ENCODE results near the gene GABBR2. TPM values are rescaled to one million over a fixed set of nuclear protein-coding genes. Genes with fewer than 3 reads are reported as not detected.

Gene GABBR2
- total RNA-seq (2014; rRNA removed; shearing (Covaris generic)) = not detected in 2 replicates

GRCh38 chr9:98708933-98709911, at the start of gene GABBR2:
Gene GABBR2 (minus strand): TSS chr9:98708935. CDS start chr9:98708737, 198 bp downstream.
- no peak for DNase-seq (ENCODE audit: low read depth)

- DNase-seq (ENCODE audit: low read depth) = no peak
Measured at GRCh38 chr9:98755006-98755618, 46.4 kb upstream of the GABBR2 start.

- no peak for DNase-seq (ENCODE audit: low read depth)
Measured at GRCh38 chr9:98751210-98751609, 42.5 kb upstream of the GABBR2 start.

- DNase-seq (ENCODE audit: low read depth) = no peak
Measured at GRCh38 chr9:98750364-98751060, 41.8 kb upstream of the GABBR2 start.

- DNase-seq (ENCODE audit: low read depth) = no peak
Measured at GRCh38 chr9:98747476-98747875, 38.7 kb upstream of the GABBR2 start.

- DNase-seq (ENCODE audit: low read depth) = no peak
Measured at GRCh38 chr9:98745470-98745869, 36.7 kb upstream of the GABBR2 start.

- no peak for DNase-seq (ENCODE audit: low read depth)
Measured at GRCh38 chr9:98743818-98744611, 35.3 kb upstream of the GABBR2 start.

- no peak for DNase-seq (ENCODE audit: low read depth)
Measured at GRCh38 chr9:98743329-98743728, 34.6 kb upstream of the GABBR2 start.

- DNase-seq (ENCODE audit: low read depth) = no peak
Measured at GRCh38 chr9:98742325-98743280, 33.9 kb upstream of the GABBR2 start.

- DNase-seq (ENCODE audit: low read depth) = no peak
Measured at GRCh38 chr9:98740226-98740881, 31.6 kb upstream of the GABBR2 start.

GRCh38 chr9:98738741-98739140, 30.0 kb upstream of the GABBR2 start:
- no peak for DNase-seq (ENCODE audit: low read depth)

- no peak for DNase-seq (ENCODE audit: low read depth)
Measured at GRCh38 chr9:98736226-98736625, 27.5 kb upstream of the GABBR2 start.

- no peak for DNase-seq (ENCODE audit: low read depth)
Measured at GRCh38 chr9:98732801-98733200, 24.1 kb upstream of the GABBR2 start.

- DNase-seq (ENCODE audit: low read depth) = no peak
Measured at GRCh38 chr9:98732091-98732490, 23.4 kb upstream of the GABBR2 start.

- DNase-seq (ENCODE audit: low read depth) = no peak
Measured at GRCh38 chr9:98730871-98731270, 22.1 kb upstream of the GABBR2 start.

- DNase-seq (ENCODE audit: low read depth) = no peak
Measured at GRCh38 chr9:98728500-98728899, 19.8 kb upstream of the GABBR2 start.

- no peak for DNase-seq (ENCODE audit: low read depth)
Measured at GRCh38 chr9:98727428-98727827, 18.7 kb upstream of the GABBR2 start.

- peak; percentile 14 for DNase-seq (ENCODE audit: low read depth)
Measured at GRCh38 chr9:98726735-98727134, 18.0 kb upstream of the GABBR2 start.

- no peak for DNase-seq (ENCODE audit: low read depth)
Measured at GRCh38 chr9:98724810-98725530, 16.2 kb upstream of the GABBR2 start.
